ENCODE data around the gene CAPN9. TPM values are rescaled to one million over a fixed set of nuclear protein-coding genes. Genes with fewer than 3 reads are reported as not detected.

CAPN9 gene
- total RNA-seq, 1 experiment from 2014 or later = not detected

DNA sequence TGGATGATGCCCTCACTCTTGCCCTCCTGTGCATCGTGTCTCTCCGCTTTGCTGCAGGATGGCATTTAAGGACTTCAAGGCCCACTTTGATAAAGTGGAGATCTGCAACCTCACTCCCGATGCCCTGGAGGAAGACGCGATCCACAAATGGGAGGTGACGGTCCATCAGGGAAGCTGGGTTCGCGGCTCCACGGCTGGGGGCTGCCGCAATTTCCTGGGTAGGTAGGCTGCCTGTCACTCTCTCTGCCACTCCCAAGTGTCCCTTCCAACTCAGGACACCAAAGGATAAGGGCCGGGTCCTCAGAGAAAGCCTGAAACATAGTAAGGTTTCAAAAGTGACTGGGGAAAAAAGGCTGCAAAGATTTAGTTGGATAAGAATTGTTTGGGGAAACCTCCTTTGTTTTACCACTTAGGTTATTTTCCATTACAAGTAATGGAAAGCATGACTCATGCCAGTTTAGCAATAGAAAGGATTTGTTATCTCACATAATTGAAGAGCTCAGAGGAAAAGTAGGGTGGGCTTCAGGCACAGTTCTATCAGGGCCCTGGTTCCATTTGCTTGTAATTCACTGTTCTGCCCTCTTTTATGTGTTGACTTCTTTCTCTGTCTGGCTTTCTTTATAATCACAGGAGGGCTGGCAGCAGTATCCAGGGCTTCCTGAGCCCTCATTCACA lies 31.9 kb downstream of the CAPN9 start:
- H3K79me2 ChIP-seq (ENCODE audit: low read length) = no peaks in the 10 kb centered on the region
- no peaks in the 10 kb centered on the region for H4K20me1 ChIP-seq (ENCODE audit: insufficient read depth, low read depth, low read length)
- no peak overlapping the region for H2AFZ ChIP-seq (ENCODE audit: low read length)
- no peak overlapping the region for H3K27ac ChIP-seq (ENCODE audit: low read length)
- H3K27me3 ChIP-seq (ENCODE audit: low read length) = no peaks in the 10 kb centered on the region
- no peaks in the 10 kb centered on the region for H3K9me2 ChIP-seq (replicated peaks; ENCODE audit: insufficient read depth, low read length)
- peaks cover 4% of the 10 kb centered on the region for H3K4me1 ChIP-seq (ENCODE audit: low read length)
- H3K4me2 ChIP-seq (ENCODE audit: low read depth, low read length, poor library complexity, severe bottlenecking) = no peak overlapping the region
- H3K9ac ChIP-seq (ENCODE audit: low read length) = no peak overlapping the region
- DNase-seq = no peak
- no peaks in the 10 kb centered on the region for H3K9me3 ChIP-seq (ENCODE audit: low read length)
- no peak overlapping the region for H3K4me3 ChIP-seq (ENCODE audit: low read length)
- no peaks in the 10 kb centered on the region for H3K36me3 ChIP-seq (ENCODE audit: insufficient read depth, low read length)

DNA sequence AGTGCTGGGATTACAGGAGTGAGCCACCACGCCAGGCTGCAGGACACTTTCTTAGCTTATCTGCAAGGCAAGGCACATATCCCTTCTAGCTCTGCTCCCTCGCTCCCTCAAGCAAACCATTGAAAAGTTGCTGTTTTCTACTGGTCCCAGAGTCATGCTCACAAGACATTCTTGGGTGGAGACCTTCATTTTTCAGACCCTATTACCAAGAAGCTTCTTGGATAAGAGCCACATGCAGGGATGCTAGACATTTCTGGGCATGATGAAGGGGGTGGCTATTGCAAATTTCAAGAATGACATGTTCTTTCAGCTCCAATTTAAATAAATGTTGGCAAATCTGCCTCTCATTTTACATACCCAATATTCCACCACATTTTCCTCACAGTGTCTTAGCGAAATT lies 33.9 kb downstream of the CAPN9 start:
- no peaks in the 10 kb centered on the region for H4K20me1 ChIP-seq (ENCODE audit: insufficient read depth, low read depth, low read length)
- no peaks in the 10 kb centered on the region for H3K36me3 ChIP-seq (ENCODE audit: insufficient read depth, low read length)
- H3K9me3 ChIP-seq (ENCODE audit: low read length) = no peaks in the 10 kb centered on the region
- no peak overlapping the region for H2AFZ ChIP-seq (ENCODE audit: low read length)
- DNase-seq = no peak
- no peak overlapping the region for H3K4me3 ChIP-seq (ENCODE audit: low read length)
- H3K9ac ChIP-seq (ENCODE audit: low read length) = no peak overlapping the region
- no peak overlapping the region for H3K27ac ChIP-seq (ENCODE audit: low read length)
- no peaks in the 10 kb centered on the region for H3K79me2 ChIP-seq (ENCODE audit: low read length)
- no peaks in the 10 kb centered on the region for H3K27me3 ChIP-seq (ENCODE audit: low read length)
- H3K4me2 ChIP-seq (ENCODE audit: low read depth, low read length, poor library complexity, severe bottlenecking) = no peak overlapping the region
- peaks cover 4% of the 10 kb centered on the region for H3K4me1 ChIP-seq (ENCODE audit: low read length)
- H3K9me2 ChIP-seq (replicated peaks; ENCODE audit: insufficient read depth, low read length) = no peaks in the 10 kb centered on the region

DNA sequence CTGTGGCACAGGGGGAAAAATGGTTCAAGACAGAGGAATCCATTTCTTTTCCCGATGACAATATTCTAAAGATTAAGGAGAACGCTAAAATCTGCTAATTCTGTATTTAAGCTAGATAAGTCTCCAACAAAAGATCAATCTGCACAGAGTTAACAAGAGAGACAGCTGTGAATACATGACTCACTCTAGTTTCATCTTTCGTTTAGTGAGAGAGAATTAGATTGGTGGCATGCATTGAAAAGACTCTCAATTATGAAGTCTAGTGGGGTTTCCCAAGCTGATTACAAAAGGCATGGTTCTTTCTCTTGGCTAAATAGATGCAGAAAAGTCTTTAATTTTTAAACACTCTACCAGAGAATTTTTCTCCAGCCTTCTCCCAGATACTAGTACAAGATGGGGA lies 34.4 kb downstream of the CAPN9 start:
- H3K4me2 ChIP-seq (ENCODE audit: low read depth, low read length, poor library complexity, severe bottlenecking) = no peak overlapping the region
- DNase-seq = no peak
- H3K27me3 ChIP-seq (ENCODE audit: low read length) = no peaks in the 10 kb centered on the region
- H3K36me3 ChIP-seq (ENCODE audit: insufficient read depth, low read length) = no peaks in the 10 kb centered on the region
- H3K79me2 ChIP-seq (ENCODE audit: low read length) = no peaks in the 10 kb centered on the region
- no peaks in the 10 kb centered on the region for H3K9me2 ChIP-seq (replicated peaks; ENCODE audit: insufficient read depth, low read length)
- no peak overlapping the region for H2AFZ ChIP-seq (ENCODE audit: low read length)
- H3K27ac ChIP-seq (ENCODE audit: low read length) = no peak overlapping the region
- no peak overlapping the region for H3K4me3 ChIP-seq (ENCODE audit: low read length)
- no peaks in the 10 kb centered on the region for H3K9me3 ChIP-seq (ENCODE audit: low read length)
- H3K9ac ChIP-seq (ENCODE audit: low read length) = no peak overlapping the region
- no peaks in the 10 kb centered on the region for H4K20me1 ChIP-seq (ENCODE audit: insufficient read depth, low read depth, low read length)
- H3K4me1 ChIP-seq (ENCODE audit: low read length) = peaks cover 4% of the 10 kb centered on the region

DNA sequence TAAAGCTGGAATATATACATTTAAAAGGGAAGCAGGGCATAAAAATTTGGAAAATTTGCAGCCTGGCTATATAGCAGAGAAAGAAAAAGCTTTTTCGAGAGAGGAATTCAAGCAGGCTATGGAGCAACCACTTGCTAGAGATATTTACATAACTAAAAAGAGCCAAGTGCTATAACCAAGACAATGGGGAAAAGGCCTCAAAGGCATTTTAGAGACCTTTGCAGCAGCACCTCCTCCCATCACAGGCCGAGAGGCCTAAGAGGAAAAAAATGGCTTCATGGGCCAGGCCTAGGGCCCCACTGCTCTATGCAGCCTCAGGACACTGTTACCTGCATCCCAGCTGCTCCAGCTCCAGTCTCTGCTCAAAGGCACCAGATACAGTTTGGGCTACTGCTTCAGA lies 37.0 kb downstream of the CAPN9 start:
- Histone ChIP-seq H3K9me2 (replicated peaks; ENCODE audit: insufficient read depth, low read length) (no peaks in the 10 kb centered on the region), H2AFZ (ENCODE audit: low read length) (no peak overlapping the region), H3K36me3 (ENCODE audit: insufficient read depth, low read length) (no peaks in the 10 kb centered on the region), H4K20me1 (ENCODE audit: insufficient read depth, low read depth, low read length) (no peaks in the 10 kb centered on the region), H3K27ac (ENCODE audit: low read length) (no peak overlapping the region), H3K4me3 (ENCODE audit: low read length) (no peak overlapping the region), H3K4me2 (ENCODE audit: low read depth, low read length, poor library complexity, severe bottlenecking) (no peak overlapping the region), H3K9me3 (ENCODE audit: low read length) (no peaks in the 10 kb centered on the region), H3K4me1 (ENCODE audit: low read length) (peaks cover 4% of the 10 kb centered on the region), H3K79me2 (ENCODE audit: low read length) (no peaks in the 10 kb centered on the region), H3K27me3 (ENCODE audit: low read length) (no peaks in the 10 kb centered on the region), H3K9ac (ENCODE audit: low read length) (no peak overlapping the region)
- DNase-seq = no peak

DNA sequence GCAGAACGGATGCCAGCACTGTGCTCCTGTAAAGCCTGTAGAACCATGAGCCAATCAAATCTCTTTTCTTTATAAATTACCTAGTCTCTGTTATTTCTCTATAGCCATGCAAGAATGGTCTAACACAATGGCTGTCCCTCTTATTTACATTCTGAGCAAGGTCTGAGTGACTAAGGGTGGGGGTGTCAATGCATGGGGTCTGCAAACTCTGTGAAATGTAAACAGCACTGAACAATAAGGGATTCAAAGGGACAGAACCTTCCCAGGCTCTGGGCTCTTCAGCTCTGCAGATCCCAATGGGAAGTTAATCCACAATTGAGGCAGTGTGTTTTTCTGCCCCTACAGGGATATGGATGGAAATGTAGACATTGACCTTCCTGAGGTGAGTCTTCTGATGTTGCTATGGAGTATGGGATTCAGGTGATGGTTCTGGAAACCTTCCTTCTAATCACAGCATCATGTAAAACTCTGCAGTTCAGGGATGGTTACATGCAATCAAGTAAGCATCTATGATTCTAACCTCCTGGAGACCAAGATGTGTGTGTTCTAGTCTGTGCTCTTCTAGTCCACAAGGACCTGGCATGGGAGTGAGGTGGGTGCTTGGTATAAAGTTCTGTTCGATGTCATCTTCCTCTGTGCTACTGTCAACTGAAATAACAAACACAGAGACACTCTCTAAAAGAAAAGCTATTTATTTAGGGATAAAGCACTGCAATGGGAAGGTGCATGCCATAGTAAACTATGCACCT lies 38.6 kb downstream of the CAPN9 start:
- H3K36me3 ChIP-seq (ENCODE audit: insufficient read depth, low read length) = no peaks in the 10 kb centered on the region
- no peaks in the 10 kb centered on the region for H3K9me3 ChIP-seq (ENCODE audit: low read length)
- no peak overlapping the region for H3K27ac ChIP-seq (ENCODE audit: low read length)
- no peak for DNase-seq
- no peaks in the 10 kb centered on the region for H3K27me3 ChIP-seq (ENCODE audit: low read length)
- H3K9me2 ChIP-seq (replicated peaks; ENCODE audit: insufficient read depth, low read length) = no peaks in the 10 kb centered on the region
- H3K9ac ChIP-seq (ENCODE audit: low read length) = no peak overlapping the region
- H2AFZ ChIP-seq (ENCODE audit: low read length) = no peak overlapping the region
- no peak overlapping the region for H3K4me2 ChIP-seq (ENCODE audit: low read depth, low read length, poor library complexity, severe bottlenecking)
- H3K4me3 ChIP-seq (ENCODE audit: low read length) = no peak overlapping the region
- H3K79me2 ChIP-seq (ENCODE audit: low read length) = no peaks in the 10 kb centered on the region
- H4K20me1 ChIP-seq (ENCODE audit: insufficient read depth, low read depth, low read length) = no peaks in the 10 kb centered on the region
- H3K4me1 ChIP-seq (ENCODE audit: low read length) = no peaks in the 10 kb centered on the region

DNA sequence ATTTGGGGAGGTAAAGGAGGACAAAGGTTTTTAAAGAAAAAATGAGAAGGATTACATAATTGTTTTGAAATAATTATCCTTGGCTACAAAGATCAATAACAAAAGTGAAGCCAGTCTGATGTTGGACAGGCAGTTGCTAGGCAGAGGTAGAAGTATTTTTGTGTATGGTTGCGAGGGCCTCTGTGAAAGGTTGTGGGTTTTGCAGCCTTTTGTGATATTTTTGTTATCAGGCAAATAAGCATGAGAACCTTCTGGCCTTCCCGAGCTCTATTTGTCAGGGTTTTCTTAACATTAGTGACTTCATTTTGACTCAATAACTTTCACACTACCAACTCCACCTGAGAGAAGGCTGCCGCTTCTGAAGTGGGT lies 39.2 kb downstream of the CAPN9 start:
- Histone ChIP-seq H3K36me3 (ENCODE audit: insufficient read depth, low read length) (no peaks in the 10 kb centered on the region), H3K4me2 (ENCODE audit: low read depth, low read length, poor library complexity, severe bottlenecking) (no peak overlapping the region), H3K27ac (ENCODE audit: low read length) (no peak overlapping the region), H3K9me3 (ENCODE audit: low read length) (no peaks in the 10 kb centered on the region), H2AFZ (ENCODE audit: low read length) (no peak overlapping the region), H3K9me2 (replicated peaks; ENCODE audit: insufficient read depth, low read length) (no peaks in the 10 kb centered on the region), H3K27me3 (ENCODE audit: low read length) (no peaks in the 10 kb centered on the region), H3K79me2 (ENCODE audit: low read length) (no peaks in the 10 kb centered on the region), H3K4me1 (ENCODE audit: low read length) (no peaks in the 10 kb centered on the region), H3K9ac (ENCODE audit: low read length) (no peak overlapping the region), H3K4me3 (ENCODE audit: low read length) (no peak overlapping the region), H4K20me1 (ENCODE audit: insufficient read depth, low read depth, low read length) (no peaks in the 10 kb centered on the region)
- DNase-seq = no peak

DNA sequence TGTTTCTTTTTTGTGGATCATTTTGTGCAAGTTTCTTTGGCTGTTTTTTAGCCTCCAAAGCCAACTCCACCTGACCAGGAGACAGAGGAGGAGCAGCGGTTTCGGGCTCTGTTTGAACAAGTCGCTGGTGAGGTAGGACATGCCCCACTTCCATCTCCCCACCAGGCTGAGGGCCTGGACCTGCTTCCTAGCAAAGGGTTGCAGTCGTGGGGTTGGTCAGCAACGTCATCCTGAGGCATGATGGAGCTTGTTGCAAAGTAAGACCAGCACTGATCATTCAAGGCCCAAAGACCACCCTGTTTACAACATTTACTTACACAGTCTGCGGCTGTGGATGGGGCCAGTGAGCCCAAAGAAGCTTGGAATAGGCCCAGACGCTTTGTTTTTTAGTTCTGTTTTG lies 40.3 kb downstream of the CAPN9 start:
- Histone ChIP-seq H3K79me2 (ENCODE audit: low read length) (no peaks in the 10 kb centered on the region), H3K4me2 (ENCODE audit: low read depth, low read length, poor library complexity, severe bottlenecking) (no peak overlapping the region), H3K27ac (ENCODE audit: low read length) (no peak overlapping the region), H4K20me1 (ENCODE audit: insufficient read depth, low read depth, low read length) (no peaks in the 10 kb centered on the region), H3K9ac (ENCODE audit: low read length) (no peak overlapping the region), H3K4me1 (ENCODE audit: low read length) (no peaks in the 10 kb centered on the region), H3K9me2 (replicated peaks; ENCODE audit: insufficient read depth, low read length) (no peaks in the 10 kb centered on the region), H3K4me3 (ENCODE audit: low read length) (no peak overlapping the region), H2AFZ (ENCODE audit: low read length) (no peak overlapping the region), H3K36me3 (ENCODE audit: insufficient read depth, low read length) (no peaks in the 10 kb centered on the region), H3K9me3 (ENCODE audit: low read length) (no peaks in the 10 kb centered on the region), H3K27me3 (ENCODE audit: low read length) (no peaks in the 10 kb centered on the region)
- no peak for DNase-seq

DNA sequence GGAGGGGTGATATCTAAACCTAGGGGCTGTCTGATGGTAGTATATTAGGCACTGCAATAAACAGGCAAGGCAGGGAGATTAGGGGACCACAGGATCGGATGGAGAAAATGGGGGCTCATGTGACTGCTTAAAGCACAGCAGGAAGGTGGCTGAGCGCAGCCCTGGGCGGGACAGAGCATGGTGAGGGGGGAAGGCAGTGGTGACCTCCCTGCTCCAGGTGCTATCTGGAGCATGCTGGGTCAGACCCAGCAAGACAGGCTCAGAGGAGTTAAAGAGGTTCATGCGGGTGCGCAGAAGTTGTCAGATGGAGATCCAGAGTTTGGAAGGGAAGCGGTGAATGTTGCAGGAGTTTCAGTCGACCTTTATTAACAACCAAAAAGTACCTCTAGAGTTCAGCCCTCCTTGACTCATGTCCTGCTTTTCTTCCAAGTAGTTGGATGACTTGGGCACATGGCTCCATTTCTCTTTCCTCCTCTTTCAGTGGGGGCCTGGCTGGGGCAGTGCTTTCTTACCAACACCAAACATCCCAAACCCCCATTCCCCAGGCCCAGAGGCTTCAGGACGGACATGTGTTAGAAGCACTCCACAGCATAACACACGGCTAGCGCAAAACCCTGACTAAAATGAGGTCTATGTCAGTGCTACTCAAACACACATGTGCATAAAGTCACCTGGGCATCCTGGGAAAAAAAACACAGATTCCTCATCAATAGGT lies 41.5 kb downstream of the CAPN9 start:
- Histone ChIP-seq H3K9me3 (ENCODE audit: low read length) (no peaks in the 10 kb centered on the region), H3K4me1 (ENCODE audit: low read length) (no peaks in the 10 kb centered on the region), H3K27ac (ENCODE audit: low read length) (no peak overlapping the region), H4K20me1 (ENCODE audit: insufficient read depth, low read depth, low read length) (no peaks in the 10 kb centered on the region), H3K4me3 (ENCODE audit: low read length) (no peak overlapping the region), H3K4me2 (ENCODE audit: low read depth, low read length, poor library complexity, severe bottlenecking) (no peak overlapping the region), H3K79me2 (ENCODE audit: low read length) (no peaks in the 10 kb centered on the region), H3K27me3 (ENCODE audit: low read length) (no peaks in the 10 kb centered on the region), H2AFZ (ENCODE audit: low read length) (no peak overlapping the region), H3K36me3 (ENCODE audit: insufficient read depth, low read length) (no peaks in the 10 kb centered on the region), H3K9ac (ENCODE audit: low read length) (no peak overlapping the region), H3K9me2 (replicated peaks; ENCODE audit: insufficient read depth, low read length) (no peaks in the 10 kb centered on the region)
- DNase-seq = no peak
